IMR-90 (cell line): Measurements from ENCODE around the gene ENDOD1. TPM values are rescaled to one million over a fixed set of nuclear protein-coding genes. Genes with fewer than 3 reads are reported as not detected.

Experiments
- ATAC-seq: fragments of 200-7000 bp; cut with Tn5 transposase; 2 replicates; pipeline ENCODE4 v1.9.1; 2020; ENCODE audit warnings: low read depth, mild to moderate bottlenecking, moderate library complexity
- BruUV-seq: library from RNA; stranded (reverse); fragments of 400-500 nt; replicated peaks from 2 replicates; lab custom pipeline; 2021; lab: Mats Ljungman, UMichigan
- CTCF ChIA-PET: fragments of 300-600 bp; formaldehyde crosslinking; extraction: SDS; loops from one replicate; lab custom pipeline; 2021; ENCODE audit warnings: antibody characterized with exemption; lab: Yijun Ruan, JAX
- POLR2A ChIA-PET: fragments of 300-600 bp; sonication (Branson Sonifier 250); formaldehyde crosslinking; loops from one replicate; lab custom pipeline; 2022; ENCODE audit warnings: antibody characterized with exemption; ENCODE audit not compliant: unreplicated experiment; lab: Charles Lee
- DNase-seq: peaks from one replicate; pipeline ENCODE4 v3.0.0; 2013
- H2AFZ ChIP-seq: replicated peaks from 2 replicates; pipeline ENCODE3; 2013; ENCODE audit warnings: low read length, mild to moderate bottlenecking; ENCODE audit not compliant: poor library complexity
- H2AK5ac ChIP-seq: 2 replicates; pipeline ENCODE4 v1.6.1; 2013; ENCODE audit warnings: low read depth, low read length, inconsistent platforms
- H2AK9ac ChIP-seq: replicated peaks from 2 replicates; pipeline ENCODE3; 2013; ENCODE audit warnings: mild to moderate bottlenecking, low read depth, low read length, moderate library complexity; ENCODE audit not compliant: poor library complexity
- H2BK120ac ChIP-seq: 2 replicates; pipeline ENCODE4 v1.6.1; 2013; ENCODE audit warnings: low read depth, low read length, inconsistent platforms
- H2BK15ac ChIP-seq: 3 replicates; pipeline ENCODE4 v1.6.1; 2013; ENCODE audit warnings: low read depth, low read length, inconsistent platforms
- H2BK20ac ChIP-seq: 2 replicates; pipeline ENCODE4 v1.6.1; 2013; ENCODE audit warnings: low read depth, mild to moderate bottlenecking, inconsistent platforms, low read length, moderate library complexity
- H2BK5ac ChIP-seq: 2 replicates; pipeline ENCODE4 v1.6.1; 2013; ENCODE audit warnings: mild to moderate bottlenecking, low read depth, low read length, inconsistent platforms; ENCODE audit not compliant: poor library complexity, severe bottlenecking
- H3K14ac ChIP-seq: replicated peaks from 2 replicates; pipeline ENCODE4 v1.6.1; 2013; ENCODE audit warnings: low read depth, low read length, inconsistent platforms
- H3K18ac ChIP-seq: 2 replicates; pipeline ENCODE4 v1.6.1; 2013; ENCODE audit warnings: low read depth, low read length, control low read depth
- H3K23ac ChIP-seq: 2 replicates; pipeline ENCODE4 v1.6.1; 2013; ENCODE audit warnings: low read depth, low read length, inconsistent platforms
- H3K27ac ChIP-seq: 2 replicates; pipeline ENCODE4 v1.5.1; 2013; ENCODE audit warnings: mild to moderate bottlenecking, control low read depth, low read length; ENCODE audit not compliant: insufficient read depth
- H3K27me3 ChIP-seq: 2 replicates; pipeline ENCODE4 v1.6.1; 2013; ENCODE audit warnings: low read length; ENCODE audit not compliant: control insufficient read depth, insufficient read depth
- H3K36me3 ChIP-seq: 2 replicates; pipeline ENCODE4 v1.6.1; 2013; ENCODE audit warnings: low read length, mixed read lengths; ENCODE audit not compliant: control insufficient read depth, insufficient read depth
- H3K4ac ChIP-seq: 2 replicates; pipeline ENCODE4 v1.6.1; 2013; ENCODE audit warnings: low read depth, low read length, inconsistent platforms
- H3K4me1 ChIP-seq: 2 replicates; pipeline ENCODE4 v1.6.1; 2013; ENCODE audit warnings: low read length, mixed read lengths; ENCODE audit not compliant: control insufficient read depth, insufficient read depth
- H3K4me2 ChIP-seq: 2 replicates; pipeline ENCODE4 v1.6.1; 2013; ENCODE audit warnings: low read depth, mild to moderate bottlenecking, control low read depth, low read length, moderate library complexity
- H3K4me3 ChIP-seq: 2 replicates; pipeline ENCODE4 v1.5.1; 2013; ENCODE audit warnings: low read depth, mild to moderate bottlenecking, control low read depth, low read length, moderate library complexity; ENCODE audit not compliant: insufficient read depth
- H3K56ac ChIP-seq: 2 replicates; pipeline ENCODE4 v1.6.1; 2013; ENCODE audit warnings: low read length, inconsistent platforms; ENCODE audit not compliant: insufficient read depth; ENCODE audit errors: extremely low read depth
- H3K79me1 ChIP-seq, 2 experiments: 2 replicates each; pipeline ENCODE4 v1.6.1; 2013; ENCODE audit warnings: low read length in 2 of 2, inconsistent platforms in 1 of 2, low read depth in 1 of 2
- H3K9ac ChIP-seq: 2 replicates; pipeline ENCODE4 v1.6.1; 2013; ENCODE audit warnings: low read depth, low read length, control low read depth
- H3K9me1 ChIP-seq: 2 replicates; pipeline ENCODE4 v1.6.1; 2013; ENCODE audit warnings: low read length, inconsistent platforms; ENCODE audit not compliant: insufficient read depth
- H3K9me3 ChIP-seq: 2 replicates; pipeline ENCODE4 v1.6.1; 2013; ENCODE audit warnings: low read length; ENCODE audit not compliant: control insufficient read depth, insufficient read depth
- H4K20me1 ChIP-seq: 2 replicates; pipeline ENCODE4 v1.6.1; 2013; ENCODE audit warnings: low read length, inconsistent platforms; ENCODE audit not compliant: insufficient read depth
- H4K5ac ChIP-seq: 2 replicates; pipeline ENCODE4 v1.6.1; 2013; ENCODE audit warnings: mild to moderate bottlenecking, low read depth, low read length, control low read depth
- H4K8ac ChIP-seq, 2 experiments: 2 replicates each; pipeline ENCODE4 v1.6.1; 2013; ENCODE audit warnings: low read depth in 2 of 2, low read length in 2 of 2, control low read depth in 1 of 2, inconsistent platforms in 1 of 2
- H4K91ac ChIP-seq: 2 replicates; pipeline ENCODE4 v1.6.1; 2013; ENCODE audit warnings: low read depth, low read length, inconsistent platforms; ENCODE audit not compliant: insufficient read depth
- MAFK ChIP-seq: IDR thresholded peaks from 2 replicates; pipeline ENCODE4 v1.6.1; 2012; ENCODE audit warnings: low read depth, low read length, improper control_type of control experiment
- USF2 ChIP-seq: fragments of 150-350 bp; IDR thresholded peaks from 2 replicates; pipeline ENCODE4 v1.6.1; 2017; ENCODE audit warnings: mild to moderate bottlenecking, antibody characterized with exemption, low read length, low read depth
- WGBS, 2 experiments: methylation state at CpG; one replicate each; pipeline versions ENCODE4 v1.1.5 to v1.1.7; 2013; ENCODE audit warnings: missing lambda C conversion rate in 2 of 2; ENCODE audit not compliant: insufficient read length in 1 of 2; ENCODE audit errors: extremely low coverage in 2 of 2; 5-methylcytosine and 5-hydroxymethylcytosine counted together
- dilution Hi-C: fragments of 300-500 bp; cut with HindIII; formaldehyde crosslinking; loops from one replicate; pipeline ENCODE4 v1.14.3; 2018; ENCODE audit warnings: low sequenced_read_pairs; ENCODE audit not compliant: unreplicated experiment
- in situ Hi-C: fragments of 300-500 bp; cut with MboI; formaldehyde crosslinking; loops from 3 replicates; pipeline ENCODE4 v1.14.3; 2019; ENCODE audit warnings: low sequenced_read_pairs, inconsistent platforms, mixed read lengths
- intact Hi-C: fragments of 100-400 bp; cut with micrococcal nuclease; formaldehyde crosslinking; loops from 2 replicates; pipeline ENCODE4 v1.10.0; 2022
- polyA plus RNA-seq, 3 experiments: library from polyadenylated mRNA; depleted of rRNA; stranded (reverse); fragments of >200 nt; gene quantifications; 2 replicates each; pipeline ENCODE4 v1.2.3, GENCODE V29; 2012; ENCODE audit warnings: low replicate concordance in 1 of 3
- total RNA-seq: library from RNA; depleted of rRNA; stranded (reverse); fragments of >200 nt; gene quantifications from 2 replicates; pipeline ENCODE4 v1.2.3, GENCODE V29; 2012

ENDOD1 gene
- total and polyA plus RNA-seq, 2 of the 4 experiments (the other 2 are of a cell fraction) = 7.0 to 17.6 TPM

DNA sequence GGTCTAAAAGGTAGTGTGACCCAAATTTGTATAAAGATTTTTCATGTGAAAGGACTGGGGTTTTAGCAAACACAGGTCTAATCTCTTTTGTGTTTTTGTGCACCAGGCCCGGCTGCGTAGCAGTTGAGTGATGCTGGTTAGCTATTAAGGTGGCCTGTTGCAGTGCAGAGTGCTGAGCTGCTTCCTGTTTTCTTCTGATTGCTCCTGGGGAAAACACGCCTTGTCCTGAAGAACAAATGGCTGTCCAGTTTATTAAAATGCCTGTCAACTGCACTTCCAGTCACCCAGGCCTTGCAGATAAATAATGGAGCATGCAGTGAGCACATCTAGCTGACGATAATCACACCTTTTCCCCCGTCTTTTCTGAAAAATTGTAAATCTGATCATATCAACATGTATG is 21.1 kb upstream of the ENDOD1 start:
- no peak overlapping the region for H3K23ac ChIP-seq
- H2AFZ ChIP-seq = peak overlapping the region; percentile 65
- H3K9ac ChIP-seq = no peak overlapping the region
- no peak overlapping the region for H4K91ac ChIP-seq
- intact Hi-C loops (loop anchor here (1.0 to 5.0 kb wide), 4 partner anchors 96 to 1359 kb away; partner anchors contain the start of genes CWC15 and KDM4D), in situ Hi-C loops (loop anchor here (25.0 kb wide), 1 partner anchor 1369 kb away; no protein-coding TSS in a partner anchor), dilution Hi-C loops (no loop called here)
- no TSS peak for BruUV-seq
- ChIA-PET POLR2A (no interaction called here), CTCF (interaction anchor here (0.5 kb wide), 1 partner anchor 1395 kb away, joined by 5 read pairs; no protein-coding TSS in a partner anchor)
- H3K36me3 ChIP-seq = no peaks in the 10 kb centered on the region
- H3K4me3 ChIP-seq = peak overlapping the region; percentile 91
- peak; percentile 87 for DNase-seq
- no peak overlapping the region for H2AK5ac ChIP-seq
- H3K27me3 ChIP-seq = no peaks in the 10 kb centered on the region
- H2BK15ac ChIP-seq = no peak overlapping the region
- no peak overlapping the region for H3K4ac ChIP-seq
- H2AK9ac ChIP-seq = no peak overlapping the region
- H4K20me1 ChIP-seq = no peaks in the 10 kb centered on the region
- no peak overlapping the region for H3K56ac ChIP-seq
- peak; percentile 19 for ATAC-seq
- no peak overlapping the region for H3K18ac ChIP-seq
- no peak overlapping the region for H2BK20ac ChIP-seq
- TF ChIP-seq USF2 = no peak
- 0 out of 2 replicates have a peak, but pooled peaks have one; percentile 4 for TF ChIP-seq MAFK
- no peak overlapping the region for H2BK120ac ChIP-seq
- peak overlapping the region; percentile 37 to 66; a peak in 2 of 4 replicates for H4K8ac ChIP-seq
- no peak overlapping the region for H4K5ac ChIP-seq
- no peaks in the 10 kb centered on the region for H3K9me1 ChIP-seq
- H3K9me3 ChIP-seq = no peaks in the 10 kb centered on the region
- no peaks in the 10 kb centered on the region for H3K4me1 ChIP-seq
- no peak overlapping the region for H3K27ac ChIP-seq
- no CpG with 5 or more reads among the region's 5 CpGs for WGBS, 2 experiments
- H3K79me1 ChIP-seq = peaks cover 9 to 22% of the 10 kb centered on the region in 2 experiments; a peak in 2 of 4 replicates
- no peak overlapping the region for H2BK5ac ChIP-seq
- peak overlapping the region; percentile 98 for H3K4me2 ChIP-seq
- H3K14ac ChIP-seq = no peak overlapping the region
